ENCODE data around the gene TATDN2.

The TATDN2 gene

DNA sequence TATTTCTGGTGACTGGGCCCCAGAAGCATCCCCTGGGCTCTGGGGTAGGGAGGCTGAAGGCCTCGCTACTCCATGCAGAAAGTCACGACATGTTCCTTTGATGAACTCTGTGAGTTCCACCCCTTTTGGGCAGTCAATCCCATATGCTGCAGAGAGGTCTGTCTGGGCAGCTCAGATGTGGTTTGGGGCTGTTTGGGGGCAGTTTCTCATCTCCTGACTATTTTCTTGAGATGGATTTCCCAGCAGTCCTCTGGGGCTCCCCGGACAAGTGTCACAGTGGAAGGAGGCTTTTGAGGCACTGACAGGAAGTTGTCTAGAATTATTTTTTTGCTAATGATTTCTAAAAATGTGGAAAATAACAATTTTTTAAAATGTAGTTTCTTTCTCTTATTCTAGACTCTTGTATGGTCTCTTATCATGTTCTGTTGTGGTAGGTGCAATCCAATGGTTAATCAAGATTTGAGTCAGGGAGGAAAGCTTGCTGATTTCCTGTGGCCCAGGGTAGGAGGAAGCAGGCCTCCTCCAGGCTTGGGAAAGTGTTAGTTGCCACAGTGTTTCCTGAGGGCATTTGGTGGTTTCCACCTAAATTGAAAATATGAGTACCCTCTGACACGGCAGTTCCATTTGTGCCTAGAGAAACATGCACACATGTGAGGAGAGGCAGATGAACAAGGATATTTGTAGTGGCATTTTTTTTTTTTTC is 19.9 kb upstream of the TATDN2 start:
- no peak for TF ChIP-seq CTCF (conservative IDR thresholded peaks at IDR 0.05)
- H3K27ac ChIP-seq: no peak overlapping the region

- H3K27ac ChIP-seq: no peak overlapping the region
- no peak for TF ChIP-seq CTCF (conservative IDR thresholded peaks at IDR 0.05)
Observed at GRCh38 chr3:10229576-10229975, 18.7 kb upstream of the TATDN2 start.

DNA sequence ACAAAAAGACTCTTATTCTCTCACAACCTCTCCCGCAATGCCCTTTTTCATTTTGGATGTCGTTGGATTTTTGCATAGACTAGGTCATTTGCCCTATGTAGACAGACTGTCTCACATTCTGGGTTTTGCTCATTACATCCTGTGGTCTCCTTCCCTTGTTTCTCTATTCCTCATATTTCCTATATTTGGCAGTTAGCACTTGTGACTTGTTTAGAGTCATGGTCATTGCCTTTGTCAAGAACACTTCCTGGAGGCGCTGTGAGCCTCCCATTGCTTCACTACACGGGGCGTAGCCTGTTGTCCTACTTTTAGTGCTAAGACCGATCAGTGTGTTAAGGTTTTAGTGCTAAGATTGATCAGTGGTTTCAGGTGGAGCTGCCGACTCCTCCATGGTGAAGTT is 16.1 kb upstream of the TATDN2 start:
- TF ChIP-seq CTCF (conservative IDR thresholded peaks at IDR 0.05): no peak
- no peak overlapping the region for H3K27ac ChIP-seq

GRCh38 chr3:10233988-10234387 is 14.3 kb upstream of the TATDN2 start:
- TF ChIP-seq CTCF (conservative IDR thresholded peaks at IDR 0.05): no peak
- H3K27ac ChIP-seq: no peak overlapping the region

DNA sequence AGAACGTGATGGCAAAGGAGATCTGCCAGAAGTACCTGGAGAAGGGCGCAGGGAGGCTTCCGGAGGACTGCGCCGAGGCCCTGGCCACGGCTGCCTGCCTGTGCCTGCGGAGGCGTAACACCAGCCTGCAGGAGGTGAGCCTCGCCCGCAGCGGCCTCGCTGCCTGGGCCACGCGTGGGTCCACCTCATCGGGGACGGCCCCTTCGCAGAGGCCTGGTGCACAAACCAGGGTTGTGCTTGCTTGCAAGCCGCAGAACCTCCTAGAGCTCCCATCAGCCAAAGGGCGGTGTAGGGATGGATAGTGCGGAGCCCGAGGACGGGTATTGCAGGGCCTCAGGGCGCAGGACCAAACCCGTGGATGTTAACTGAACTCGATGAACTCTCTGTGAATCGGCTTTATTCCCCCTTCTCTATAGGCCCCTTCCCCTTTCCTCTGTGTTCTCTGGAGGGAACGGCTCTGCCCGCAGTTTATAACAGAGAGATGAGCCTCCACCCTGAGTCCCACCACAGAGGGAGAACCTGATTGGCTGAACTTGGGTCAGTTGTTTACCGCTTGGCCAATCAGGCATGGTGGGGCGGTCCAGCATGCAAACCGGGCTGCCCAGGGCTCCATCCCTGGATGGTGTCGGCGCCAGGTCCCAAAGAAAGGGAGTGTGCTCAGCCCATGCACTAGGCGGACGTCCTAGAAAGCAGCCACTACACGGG is 13.6 kb upstream of the TATDN2 start:
- no peak for TF ChIP-seq CTCF (conservative IDR thresholded peaks at IDR 0.05)

DNA sequence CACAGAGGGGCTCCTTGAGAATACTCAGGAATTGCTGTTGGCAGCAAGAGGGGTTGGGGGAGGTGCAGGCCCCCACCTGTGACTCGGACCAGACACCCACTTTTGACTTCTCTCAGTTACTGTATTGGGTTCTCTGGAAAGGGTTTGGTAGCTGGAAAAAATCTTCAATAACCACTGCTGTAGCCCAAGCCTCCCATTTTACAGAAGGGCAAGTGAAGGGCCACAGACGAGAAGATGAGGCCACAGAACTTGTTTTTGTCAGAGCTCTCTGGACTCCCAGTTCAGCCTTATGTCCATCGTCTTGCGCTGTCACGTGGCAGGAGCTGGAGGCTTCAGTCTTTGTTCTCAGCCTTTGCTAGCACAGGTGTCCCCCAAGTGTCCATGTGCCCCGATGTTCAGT is 12.7 kb upstream of the TATDN2 start:
- TF ChIP-seq CTCF (conservative IDR thresholded peaks at IDR 0.05): no peak

More for the DNA sequence above, 13.6 kb upstream of the TATDN2 start:
- no peak overlapping the region for H3K27ac ChIP-seq

DNA sequence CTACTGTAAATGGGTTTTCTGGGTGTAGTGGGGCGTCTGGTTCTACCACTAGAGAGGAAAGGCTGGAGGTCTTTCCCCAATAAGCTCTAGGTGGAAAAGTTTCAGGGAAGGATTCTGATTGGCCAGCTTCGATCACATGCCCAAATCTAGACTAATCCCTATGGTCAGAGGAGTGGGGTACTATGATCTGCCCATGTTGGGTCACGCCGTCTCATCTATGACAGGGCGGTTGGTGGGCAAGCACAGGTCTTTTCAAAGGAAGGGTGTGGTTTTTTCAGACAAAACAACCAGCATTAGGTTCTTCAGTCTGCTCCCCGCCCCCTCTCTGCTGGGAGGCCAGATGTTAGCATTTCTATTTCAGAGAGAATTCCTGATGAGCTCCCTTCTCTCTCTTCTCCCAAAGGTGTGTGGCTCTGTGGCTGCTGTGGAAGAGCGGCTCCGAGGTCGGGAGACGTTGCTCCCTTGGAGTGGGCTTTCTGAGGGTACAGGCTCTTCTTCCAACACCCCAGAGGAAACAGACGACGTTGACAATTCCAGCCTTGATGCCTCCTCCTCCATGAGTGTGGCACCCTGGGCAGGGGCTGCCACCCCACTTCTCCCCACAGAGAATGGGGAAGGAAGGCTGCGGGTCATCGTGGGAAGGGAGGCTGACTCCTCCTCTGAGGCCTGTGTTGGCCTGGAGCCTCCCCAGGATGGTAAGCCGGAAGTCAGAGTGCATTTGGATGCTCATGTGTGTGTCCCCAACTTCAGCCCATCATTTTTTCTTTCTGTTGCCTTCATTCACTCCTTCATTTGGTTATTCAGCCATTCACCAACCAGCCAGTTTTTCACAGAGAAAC is 9.7 kb upstream of the TATDN2 start:
- H3K27ac ChIP-seq: no peak overlapping the region
- TF ChIP-seq CTCF (conservative IDR thresholded peaks at IDR 0.05): no peak

More for the DNA sequence above, 12.7 kb upstream of the TATDN2 start:
- no peak overlapping the region for H3K27ac ChIP-seq
